ENCODE results near the gene PCARE.

DNA sequence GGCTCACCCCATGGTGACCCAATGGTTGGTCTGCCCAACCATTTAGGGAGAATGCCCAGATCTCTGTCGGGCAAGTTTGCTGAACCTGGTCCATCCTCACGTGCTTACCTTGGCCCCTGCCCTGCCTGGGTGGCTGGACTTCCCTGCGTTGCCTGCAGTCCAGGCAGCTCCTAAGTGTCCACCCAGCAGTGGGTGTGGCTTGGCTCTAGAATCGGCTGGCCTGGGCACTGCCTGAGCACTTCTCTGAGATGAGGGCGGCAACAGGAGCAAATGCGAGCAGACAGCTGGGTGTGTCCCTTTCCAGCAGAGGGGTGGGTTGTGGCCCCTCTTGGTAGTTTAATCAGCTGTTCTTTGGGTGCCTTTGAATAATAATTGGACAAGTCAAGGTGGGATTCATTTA, 11.3 kb downstream of the PCARE start:
- TF ChIP-seq, protein P1, sequence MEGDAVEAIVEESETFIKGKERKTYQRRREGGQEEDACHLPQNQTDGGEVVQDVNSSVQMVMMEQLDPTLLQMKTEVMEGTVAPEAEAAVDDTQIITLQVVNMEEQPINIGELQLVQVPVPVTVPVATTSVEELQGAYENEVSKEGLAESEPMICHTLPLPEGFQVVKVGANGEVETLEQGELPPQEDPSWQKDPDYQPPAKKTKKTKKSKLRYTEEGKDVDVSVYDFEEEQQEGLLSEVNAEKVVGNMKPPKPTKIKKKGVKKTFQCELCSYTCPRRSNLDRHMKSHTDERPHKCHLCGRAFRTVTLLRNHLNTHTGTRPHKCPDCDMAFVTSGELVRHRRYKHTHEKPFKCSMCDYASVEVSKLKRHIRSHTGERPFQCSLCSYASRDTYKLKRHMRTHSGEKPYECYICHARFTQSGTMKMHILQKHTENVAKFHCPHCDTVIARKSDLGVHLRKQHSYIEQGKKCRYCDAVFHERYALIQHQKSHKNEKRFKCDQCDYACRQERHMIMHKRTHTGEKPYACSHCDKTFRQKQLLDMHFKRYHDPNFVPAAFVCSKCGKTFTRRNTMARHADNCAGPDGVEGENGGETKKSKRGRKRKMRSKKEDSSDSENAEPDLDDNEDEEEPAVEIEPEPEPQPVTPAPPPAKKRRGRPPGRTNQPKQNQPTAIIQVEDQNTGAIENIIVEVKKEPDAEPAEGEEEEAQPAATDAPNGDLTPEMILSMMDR (IDR thresholded peaks at IDR 0.05): no peak
- TF ChIP-seq CBFB (CRISPR knock-in tag; IDR thresholded peaks at IDR 0.05; ENCODE audit: low read depth): no peak
- TF ChIP-seq ZBTB21 (CRISPR knock-in tag; IDR thresholded peaks at IDR 0.05; ENCODE audit: borderline replicate concordance): no peak
